Fibroblast of pulmonary artery (primary cell): ENCODE results near the gene NAV3.
A peak's percentile ranks its signal among the peaks of the same experiment; 100 is the strongest.

Experiments
- DNase-seq: peaks from one replicate; pipeline ENCODE4 v3.0.0-alpha.2; 2010; ENCODE audit warnings: low read depth
- H3K4me3 ChIP-seq: replicated peaks from 2 replicates; pipeline ENCODE4 v1.5.1; 2011; ENCODE audit warnings: low read depth, mild to moderate bottlenecking, control low read depth, low read length, moderate library complexity
- CTCF ChIP-seq: IDR thresholded peaks from 2 replicates; pipeline ENCODE4 v1.5.1; 2011; ENCODE audit warnings: mild to moderate bottlenecking, control low read depth, low read length, inconsistent platforms; ENCODE audit errors: missing control alignments

NAV3 gene

GRCh38 chr12:78062786-78063185, 232.1 kb downstream of the NAV3 start:
- peak; percentile 87 for DNase-seq
- no peak for TF ChIP-seq CTCF
- H3K4me3 ChIP-seq = no peak overlapping the region

GRCh38 chr12:78081590-78082314, 251.1 kb downstream of the NAV3 start:
- H3K4me3 ChIP-seq = no peak overlapping the region
- no peak for TF ChIP-seq CTCF
- DNase-seq = no peak

- no peak for TF ChIP-seq CTCF
- no peak overlapping the region for H3K4me3 ChIP-seq
- peak; percentile 31 for DNase-seq
Measured at GRCh38 chr12:78085542-78086182, 255.0 kb downstream of the NAV3 start.

- TF ChIP-seq CTCF = peak; percentile 24
- DNase-seq = no peak
- H3K4me3 ChIP-seq = no peak overlapping the region
Measured at GRCh38 chr12:78086553-78087362, 256.1 kb downstream of the NAV3 start.

- peak; percentile 18 for DNase-seq
- no peak overlapping the region for H3K4me3 ChIP-seq
Measured at GRCh38 chr12:78087363-78087675, 256.6 kb downstream of the NAV3 start.

GRCh38 chr12:78088391-78088832, 257.7 kb downstream of the NAV3 start:
- peak; percentile 29 for DNase-seq
- TF ChIP-seq CTCF = no peak
- peak overlapping the region; percentile 35 for H3K4me3 ChIP-seq

More at GRCh38 chr12:78087363-78087675, 256.6 kb downstream of the NAV3 start:
- TF ChIP-seq CTCF = no peak
